Hematopoietic multipotent progenitor cell treated with erythropoietin and hydrocortisone succinate and interleukin-3 and kit ligand, for 4 days (in vitro differentiated cells): ENCODE measurements around the gene PFKFB3.
A peak's percentile ranks its signal among the peaks of the same experiment; 100 is the strongest.
"Not testable (repeated sequence)": the region's sequence is repeated elsewhere in the genome, so short reads cannot be mapped to it uniquely, and the experiment has no call there.

Experiments
- DNase-seq: peaks from one replicate; pipeline ENCODE4 v3.0.0-alpha.2; 2015

The PFKFB3 gene

GRCh38 chr10:6202684-6203330 lies at the start of gene PFKFB3:
PFKFB3 (plus strand) TSS chr10:6202932; CDS start chr10:6203261, 329 bp downstream.
- DNase-seq = peak; percentile 96

- no peak for DNase-seq
Measured at GRCh38 chr10:6153845-6154244, 48.9 kb upstream of the PFKFB3 start.

GRCh38 chr10:6154566-6154965 lies 48.2 kb upstream of the PFKFB3 start:
- DNase-seq = no peak

GRCh38 chr10:6158276-6158675 lies 44.5 kb upstream of the PFKFB3 start:
- DNase-seq = peak; percentile 34

- DNase-seq = no peak
Measured at GRCh38 chr10:6161921-6162320, 40.8 kb upstream of the PFKFB3 start.

- no peak for DNase-seq
Measured at GRCh38 chr10:6162589-6163356, 40.0 kb upstream of the PFKFB3 start.

- peak; percentile 96 for DNase-seq
Measured at GRCh38 chr10:6163364-6164270, 39.1 kb upstream of the PFKFB3 start.

- peak; percentile 54 for DNase-seq
Measured at GRCh38 chr10:6164271-6165095, 38.2 kb upstream of the PFKFB3 start.

- DNase-seq = no peak
Measured at GRCh38 chr10:6165221-6165725, 37.5 kb upstream of the PFKFB3 start.

GRCh38 chr10:6165933-6166332 lies 36.8 kb upstream of the PFKFB3 start:
- DNase-seq = not testable (repeated sequence)

GRCh38 chr10:6167456-6167855 lies 35.3 kb upstream of the PFKFB3 start:
- peak; percentile 63 for DNase-seq

- DNase-seq = no peak
Measured at GRCh38 chr10:6168084-6168483, 34.6 kb upstream of the PFKFB3 start.

- no peak for DNase-seq
Measured at GRCh38 chr10:6170638-6171037, 32.1 kb upstream of the PFKFB3 start.

GRCh38 chr10:6171881-6172695 lies 30.6 kb upstream of the PFKFB3 start:
- peak; percentile 86 for DNase-seq

- DNase-seq = peak; percentile 66
Measured at GRCh38 chr10:6173203-6173602, 29.5 kb upstream of the PFKFB3 start.

GRCh38 chr10:6174201-6174874 lies 28.4 kb upstream of the PFKFB3 start:
- DNase-seq = no peak

- no peak for DNase-seq
Measured at GRCh38 chr10:6175329-6176055, 27.2 kb upstream of the PFKFB3 start.

- DNase-seq = no peak
Measured at GRCh38 chr10:6176691-6177231, 26.0 kb upstream of the PFKFB3 start.

- no peak for DNase-seq
Measured at GRCh38 chr10:6177880-6178281, 24.9 kb upstream of the PFKFB3 start.

GRCh38 chr10:6178581-6178980 lies 24.2 kb upstream of the PFKFB3 start:
- no peak for DNase-seq
